ENCODE data around the gene HK1.

The HK1 gene

GRCh38 chr10:69237528-69238159 lies 40.7 kb upstream of the HK1 start:
- TF ChIP-seq CTCF (conservative IDR thresholded peaks at IDR 0.05; ENCODE audit: control insufficient read depth, insufficient read depth, low read depth, low read length), result peak; percentile 95
- H3K4me3 ChIP-seq (ENCODE audit: control insufficient read depth, low read depth, low read length), result no peak overlapping the region
- DNase-seq (ENCODE audit: low read depth), result peak; percentile 78

DNA sequence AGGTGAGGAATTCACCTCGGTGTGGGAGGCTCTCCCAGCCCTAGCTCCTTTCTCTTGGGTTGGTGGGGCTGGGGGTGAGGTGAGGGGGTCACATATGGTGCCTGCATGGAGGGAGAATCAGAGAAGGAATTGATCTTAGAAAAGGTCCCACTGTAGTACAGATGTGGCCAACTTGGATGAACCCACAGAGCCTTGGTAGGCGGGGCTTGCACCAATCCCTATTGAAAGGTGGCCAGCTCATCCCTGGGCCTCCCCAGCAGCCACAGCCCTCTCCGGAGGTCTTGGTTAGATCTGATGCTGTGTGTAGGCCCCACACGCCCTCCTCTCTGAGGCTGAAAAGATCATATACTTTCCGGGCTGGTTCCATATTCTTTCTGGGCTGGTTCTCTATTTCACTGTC lies 39.2 kb upstream of the HK1 start:
- H3K4me3 ChIP-seq (ENCODE audit: control insufficient read depth, low read depth, low read length), result no peak overlapping the region
- DNase-seq (ENCODE audit: low read depth), result no peak
- no peak for TF ChIP-seq CTCF (conservative IDR thresholded peaks at IDR 0.05; ENCODE audit: control insufficient read depth, insufficient read depth, low read depth, low read length)

GRCh38 chr10:69239816-69240434 lies 38.4 kb upstream of the HK1 start:
- H3K4me3 ChIP-seq (ENCODE audit: control insufficient read depth, low read depth, low read length), result no peak overlapping the region
- DNase-seq (ENCODE audit: low read depth), result peak; percentile 48
- TF ChIP-seq CTCF (conservative IDR thresholded peaks at IDR 0.05; ENCODE audit: control insufficient read depth, insufficient read depth, low read depth, low read length), result no peak

GRCh38 chr10:69240455-69240854 lies 37.8 kb upstream of the HK1 start:
- TF ChIP-seq CTCF (conservative IDR thresholded peaks at IDR 0.05; ENCODE audit: control insufficient read depth, insufficient read depth, low read depth, low read length), result no peak
- DNase-seq (ENCODE audit: low read depth), result no peak
- no peak overlapping the region for H3K4me3 ChIP-seq (ENCODE audit: control insufficient read depth, low read depth, low read length)

- TF ChIP-seq CTCF (conservative IDR thresholded peaks at IDR 0.05; ENCODE audit: control insufficient read depth, insufficient read depth, low read depth, low read length), result no peak
- H3K4me3 ChIP-seq (ENCODE audit: control insufficient read depth, low read depth, low read length), result no peak overlapping the region
- peak; percentile 56 for DNase-seq (ENCODE audit: low read depth)
Observed at GRCh38 chr10:69241575-69241974, 36.7 kb upstream of the HK1 start.

DNA sequence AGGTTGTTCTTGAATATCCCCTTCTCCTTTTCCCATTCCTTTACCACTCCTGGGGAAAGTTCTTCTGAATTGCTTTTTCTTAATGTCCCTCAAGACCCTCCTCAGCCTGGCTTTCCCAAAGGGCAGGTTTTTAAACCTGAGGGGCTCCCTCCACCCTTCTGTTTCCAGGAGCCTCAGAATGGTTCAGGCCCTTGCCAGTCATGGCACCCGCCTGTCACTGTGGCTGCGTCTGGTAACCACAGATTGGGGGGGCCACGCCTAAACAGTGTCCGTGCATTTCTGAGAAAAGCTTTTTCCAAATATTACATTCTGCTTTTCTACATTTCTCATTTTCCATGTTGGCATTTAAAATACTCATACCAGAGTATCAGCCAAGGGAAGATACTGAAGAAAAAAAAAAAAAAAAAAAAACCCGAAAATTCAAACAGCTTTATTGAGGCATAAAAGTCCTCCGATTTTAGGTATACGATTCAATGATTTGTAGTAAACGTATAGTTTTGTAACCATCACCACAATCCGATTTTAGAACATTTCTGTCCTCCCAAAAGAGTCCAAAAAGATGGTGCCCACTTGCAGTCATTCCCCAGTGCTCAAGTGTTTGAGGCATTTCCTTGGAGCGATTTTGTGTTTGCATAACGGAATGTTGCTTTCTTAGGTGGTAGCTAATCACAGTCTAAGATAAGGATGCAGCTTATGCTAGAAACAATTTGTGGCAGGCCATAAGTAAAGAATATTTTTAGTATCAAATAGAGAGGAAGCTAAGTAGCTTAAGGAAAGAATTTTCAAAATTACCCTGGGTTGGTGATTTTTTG lies 36.0 kb upstream of the HK1 start:
- no peak for DNase-seq (ENCODE audit: low read depth)
- TF ChIP-seq CTCF (conservative IDR thresholded peaks at IDR 0.05; ENCODE audit: control insufficient read depth, insufficient read depth, low read depth, low read length), result no peak
- no peak overlapping the region for H3K4me3 ChIP-seq (ENCODE audit: control insufficient read depth, low read depth, low read length)
